GM12878 (cell line): ENCODE measurements around the gene CAPN2.

Source experiments
- EP300 ChIP-seq, 2 experiments: fragments of 150-350 bp in 1 of 2; IDR thresholded peaks; 2 replicates each; pipeline ENCODE4 v1.6.1; 2011 to 2012; ENCODE audit warnings: low read depth in 2 of 2, low read length in 2 of 2, borderline replicate concordance in 1 of 2, improper control_type of control experiment in 1 of 2, inconsistent platforms in 1 of 2; ENCODE audit not compliant: control insufficient read depth in 1 of 2
- HDAC2 ChIP-seq: fragments of 200-600 bp; sonication (generic); IDR thresholded peaks from 2 replicates; pipeline ENCODE4 v1.6.1; 2017
- KLF5 ChIP-seq: fragments of 450-650 bp; IDR thresholded peaks from 2 replicates; pipeline ENCODE4 v1.6.1; 2014; ENCODE audit warnings: mild to moderate bottlenecking; ENCODE audit not compliant: partially characterized antibody
- TF ChIP-seq, protein P1 (sequence below): IDR thresholded peaks from 2 replicates; pipeline ENCODE4 v1.6.1; 2011; ENCODE audit warnings: low read depth, low read length, improper control_type of control experiment, borderline replicate concordance
- TF ChIP-seq, protein P2 (sequence below), 3 experiments: IDR thresholded peaks in 2 of 3; conservative IDR thresholded peaks in 1 of 3; 2 replicates each; pipeline ENCODE4 v1.5.1; 2011; ENCODE audit warnings: low read depth in 3 of 3, low read length in 3 of 3, mild to moderate bottlenecking in 3 of 3, control low read depth in 2 of 3, moderate library complexity in 2 of 3, inconsistent platforms in 1 of 3, mixed read lengths in 1 of 3; ENCODE audit not compliant: control insufficient read depth in 2 of 3, insufficient read depth in 1 of 3; ENCODE audit errors: extremely low read depth in 1 of 3

DNA sequence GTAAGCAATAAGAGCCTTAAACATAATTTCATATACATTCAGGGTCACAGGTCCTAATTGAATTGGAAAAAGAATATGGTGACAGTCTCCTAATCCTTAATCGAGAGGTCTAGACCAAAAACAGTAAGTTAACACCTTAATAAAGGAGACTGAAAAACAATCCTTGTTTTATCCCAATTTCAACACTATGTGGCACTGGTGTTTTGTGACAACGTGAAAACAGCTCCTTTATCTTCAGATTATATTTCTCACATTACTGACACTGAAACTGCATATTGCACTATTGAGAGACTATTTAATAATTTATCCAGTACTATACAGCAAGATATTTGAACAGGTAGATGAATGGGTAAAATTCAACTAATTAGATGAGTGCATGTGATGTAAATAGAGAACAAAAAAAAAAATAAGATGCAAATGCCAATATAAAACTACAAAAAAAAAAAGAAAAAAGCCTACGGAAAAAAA is 99.3 kb downstream of the CAPN2 start:
- TF ChIP-seq, protein P1, sequence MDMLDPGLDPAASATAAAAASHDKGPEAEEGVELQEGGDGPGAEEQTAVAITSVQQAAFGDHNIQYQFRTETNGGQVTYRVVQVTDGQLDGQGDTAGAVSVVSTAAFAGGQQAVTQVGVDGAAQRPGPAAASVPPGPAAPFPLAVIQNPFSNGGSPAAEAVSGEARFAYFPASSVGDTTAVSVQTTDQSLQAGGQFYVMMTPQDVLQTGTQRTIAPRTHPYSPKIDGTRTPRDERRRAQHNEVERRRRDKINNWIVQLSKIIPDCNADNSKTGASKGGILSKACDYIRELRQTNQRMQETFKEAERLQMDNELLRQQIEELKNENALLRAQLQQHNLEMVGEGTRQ = no peak
- TF ChIP-seq, protein P2, sequence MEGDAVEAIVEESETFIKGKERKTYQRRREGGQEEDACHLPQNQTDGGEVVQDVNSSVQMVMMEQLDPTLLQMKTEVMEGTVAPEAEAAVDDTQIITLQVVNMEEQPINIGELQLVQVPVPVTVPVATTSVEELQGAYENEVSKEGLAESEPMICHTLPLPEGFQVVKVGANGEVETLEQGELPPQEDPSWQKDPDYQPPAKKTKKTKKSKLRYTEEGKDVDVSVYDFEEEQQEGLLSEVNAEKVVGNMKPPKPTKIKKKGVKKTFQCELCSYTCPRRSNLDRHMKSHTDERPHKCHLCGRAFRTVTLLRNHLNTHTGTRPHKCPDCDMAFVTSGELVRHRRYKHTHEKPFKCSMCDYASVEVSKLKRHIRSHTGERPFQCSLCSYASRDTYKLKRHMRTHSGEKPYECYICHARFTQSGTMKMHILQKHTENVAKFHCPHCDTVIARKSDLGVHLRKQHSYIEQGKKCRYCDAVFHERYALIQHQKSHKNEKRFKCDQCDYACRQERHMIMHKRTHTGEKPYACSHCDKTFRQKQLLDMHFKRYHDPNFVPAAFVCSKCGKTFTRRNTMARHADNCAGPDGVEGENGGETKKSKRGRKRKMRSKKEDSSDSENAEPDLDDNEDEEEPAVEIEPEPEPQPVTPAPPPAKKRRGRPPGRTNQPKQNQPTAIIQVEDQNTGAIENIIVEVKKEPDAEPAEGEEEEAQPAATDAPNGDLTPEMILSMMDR (IDR thresholded peaks at IDR 0.05 in 2 of 3, conservative IDR thresholded peaks at IDR 0.05 in 1 of 3; ENCODE audit: control insufficient read depth in 2 of 3, extremely low read depth in 1 of 3, insufficient read depth in 1 of 3, low read depth in 3 of 3, low read length in 3 of 3) = peak; percentile 27 to 63 (median 45); a peak in 5 of 6 replicates
- TF ChIP-seq HDAC2 (no peak), EP300 (IDR thresholded peaks at IDR 0.05; ENCODE audit: borderline replicate concordance in 1 of 2, control insufficient read depth in 1 of 2, low read depth in 2 of 2, low read length in 2 of 2) (no peak), KLF5 (no peak)
